Measurements from ENCODE around the gene DGKQ.
"Not testable (repeated sequence)": the region's sequence is repeated elsewhere in the genome, so short reads cannot be mapped to it uniquely, and the experiment has no call there.

DGKQ gene

GRCh38 chr4:932713-933070 lies 40.7 kb downstream of the DGKQ start:
- FAIRE-seq (no peak), DNase-seq (ENCODE audit: insufficient read length, low spot score) (no peak)
- TF ChIP-seq POLR2A (IDR thresholded peaks at IDR 0.05; ENCODE audit: low read depth, low read length) = no peak

- peak; percentile 96 for DNase-seq (ENCODE audit: insufficient read length, low spot score)
- FAIRE-seq = no peak
- peak; percentile 67 for TF ChIP-seq POLR2A (IDR thresholded peaks at IDR 0.05; ENCODE audit: low read depth, low read length)
These were observed 41.2 kb downstream of the DGKQ start, which contains the start of the genes GAK and TMEM175 for GRCh38 chr4:931960-932712. Gene GAK, minus strand, starts transcription at chr4:932316. Its CDS starts 129 bp downstream, at chr4:932187. Gene TMEM175, plus strand, starts transcription at chr4:932460. Its CDS starts 15,280 bp downstream, at chr4:947740.

GRCh38 chr4:931194-931959 lies 42.0 kb downstream of the DGKQ start:
- DNase-seq (ENCODE audit: insufficient read length, low spot score) (peak; percentile 80), FAIRE-seq (peak; percentile 58)
- no peak for TF ChIP-seq POLR2A (IDR thresholded peaks at IDR 0.05; ENCODE audit: low read depth, low read length)

GRCh38 chr4:930827-931193 lies 42.6 kb downstream of the DGKQ start:
- no peak for FAIRE-seq
- no peak for DNase-seq (ENCODE audit: insufficient read length, low spot score)
- no peak for TF ChIP-seq POLR2A (IDR thresholded peaks at IDR 0.05; ENCODE audit: low read depth, low read length)

- no peak for FAIRE-seq
- no peak for TF ChIP-seq POLR2A (IDR thresholded peaks at IDR 0.05; ENCODE audit: low read depth, low read length)
- DNase-seq (ENCODE audit: insufficient read length, low spot score) = no peak
These were observed 43.3 kb downstream of the DGKQ start for GRCh38 chr4:930028-930551.

- no peak for TF ChIP-seq POLR2A (IDR thresholded peaks at IDR 0.05; ENCODE audit: low read depth, low read length)
- no peak for FAIRE-seq
- DNase-seq (ENCODE audit: insufficient read length, low spot score) = no peak
These were observed 44.1 kb downstream of the DGKQ start for GRCh38 chr4:929096-929765.

- DNase-seq (ENCODE audit: insufficient read length, low spot score); FAIRE-seq: not testable (repeated sequence)
These were observed 45.8 kb downstream of the DGKQ start for GRCh38 chr4:927566-927965.

GRCh38 chr4:926538-926937 lies 46.8 kb downstream of the DGKQ start:
- DNase-seq (ENCODE audit: insufficient read length, low spot score) (no peak), FAIRE-seq (no peak)
- TF ChIP-seq POLR2A (IDR thresholded peaks at IDR 0.05; ENCODE audit: low read depth, low read length) = no peak

GRCh38 chr4:925771-926500 lies 47.4 kb downstream of the DGKQ start:
- no peak for TF ChIP-seq POLR2A (IDR thresholded peaks at IDR 0.05; ENCODE audit: low read depth, low read length)
- DNase-seq (ENCODE audit: insufficient read length, low spot score) = no peak
- FAIRE-seq = no peak

GRCh38 chr4:925171-925570 lies 48.2 kb downstream of the DGKQ start:
- DNase-seq (ENCODE audit: insufficient read length, low spot score) (no peak), FAIRE-seq (no peak)
- TF ChIP-seq POLR2A (IDR thresholded peaks at IDR 0.05; ENCODE audit: low read depth, low read length) = no peak

GRCh38 chr4:924107-925096 lies 49.0 kb downstream of the DGKQ start:
- DNase-seq (ENCODE audit: insufficient read length, low spot score) = no peak
- FAIRE-seq = no peak
- no peak for TF ChIP-seq POLR2A (IDR thresholded peaks at IDR 0.05; ENCODE audit: low read depth, low read length)

GRCh38 chr4:921830-922331 lies 51.5 kb downstream of the DGKQ start:
- FAIRE-seq (no peak), DNase-seq (ENCODE audit: insufficient read length, low spot score) (no peak)
- TF ChIP-seq POLR2A (IDR thresholded peaks at IDR 0.05; ENCODE audit: low read depth, low read length) = no peak

GRCh38 chr4:919004-919680 lies 54.2 kb downstream of the DGKQ start:
- DNase-seq (ENCODE audit: insufficient read length, low spot score); FAIRE-seq: not testable (repeated sequence)

- not testable (repeated sequence) for FAIRE-seq; DNase-seq (ENCODE audit: insufficient read length, low spot score)
These were observed 54.8 kb downstream of the DGKQ start for GRCh38 chr4:918591-918990.
